HepG2 (cell line): ENCODE data around the gene ATP13A5. TPM values are rescaled to one million over a fixed set of nuclear protein-coding genes. Genes with fewer than 3 reads are reported as not detected.

Source experiments
- ATAC-seq: fragments of 200-7000 bp; cut with Tn5 transposase; 3 replicates; pipeline ENCODE4 v1.9.1; 2020; ENCODE audit warnings: mild to moderate bottlenecking, moderate library complexity
- BruUV-seq: library from RNA; stranded (reverse); fragments of 400-500 nt; replicated peaks from 2 replicates; lab custom pipeline; 2021; lab: Mats Ljungman, UMichigan
- CTCF ChIA-PET: fragments of 300-600 bp; formaldehyde crosslinking; extraction: SDS; loops from one replicate; lab custom pipeline; 2021; ENCODE audit warnings: low total read pairs, inconsistent platforms, low intra/inter-chr PET ratio; lab: Yijun Ruan, JAX
- POLR2A ChIA-PET: fragments of 350-600 bp; sonication (Branson Sonifier 250); formaldehyde crosslinking; loops from one replicate; lab custom pipeline; 2020; ENCODE audit warnings: antibody characterized with exemption, inconsistent platforms; lab: Yijun Ruan, JAX
- DNase-seq: peaks from one replicate; pipeline ENCODE4 v3.0.0-alpha.2; 2015; ENCODE audit warnings: low spot score
- FAIRE-seq: peaks from 3 replicates; lab custom pipeline; 2011; peaks lifted over from hg19 to GRCh38; lab: Jason Lieb, UNC
- H2AFZ ChIP-seq: one replicate; pipeline ENCODE4 v1.6.1; 2011; ENCODE audit warnings: low read length, inconsistent platforms
- H3K27ac ChIP-seq: fragments of 300-600 bp; 3 replicates; pipeline ENCODE4 v1.8.0; 2011; ENCODE audit warnings: mixed run types, mild to moderate bottlenecking, mixed read lengths, low read length, inconsistent platforms; ENCODE audit not compliant: insufficient read depth; ENCODE audit errors: extremely low read length
- H3K27me3 ChIP-seq, 2 experiments: fragments of 200-600 bp in 1 of 2; 2 replicates in 1 of 2; 3 replicates in 1 of 2; pipeline versions ENCODE4 v1.6.0 to v1.8.0; 2011; ENCODE audit warnings: low read length in 2 of 2, mild to moderate bottlenecking in 2 of 2, moderate library complexity in 2 of 2, inconsistent platforms in 1 of 2; ENCODE audit not compliant: insufficient read depth in 2 of 2, control insufficient read depth in 1 of 2
- H3K36me3 ChIP-seq, 2 experiments: fragments of 200-600 bp in 1 of 2; replicated peaks in 1 of 2; 2 replicates in 1 of 2; 3 replicates in 1 of 2; pipeline versions ENCODE4 v1.5.1 to v1.8.0; 2011; ENCODE audit warnings: low read length in 2 of 2, inconsistent platforms in 1 of 2; ENCODE audit not compliant: insufficient read depth in 2 of 2, control insufficient read depth in 1 of 2
- H3K4me1 ChIP-seq: 2 replicates; pipeline ENCODE4 v1.5.1; 2012; ENCODE audit warnings: low read length, inconsistent platforms; ENCODE audit not compliant: insufficient read depth
- H3K4me2 ChIP-seq: 2 replicates; pipeline ENCODE4 v1.6.0; 2011; ENCODE audit warnings: low read depth, low read length, inconsistent platforms
- H3K4me3 ChIP-seq, 3 experiments: fragments of 200-600 bp in 1 of 3; sonication (generic), shearing (Covaris generic) in 1 of 3; replicated peaks in 1 of 3; 2 replicates each; pipeline ENCODE4 v1.5.1; 2011 to 2016; ENCODE audit warnings: low read length in 3 of 3, inconsistent platforms in 2 of 3, low read depth in 2 of 3, mild to moderate bottlenecking in 2 of 3, control low read depth in 1 of 3, mixed read lengths in 1 of 3; ENCODE audit not compliant: insufficient read depth in 1 of 3
- H3K79me2 ChIP-seq: one replicate; pipeline ENCODE4 v1.6.1; 2011; ENCODE audit warnings: low read length, inconsistent platforms; ENCODE audit not compliant: insufficient read depth
- H3K9ac ChIP-seq: 2 replicates; pipeline ENCODE4 v1.6.0; 2011; ENCODE audit warnings: mild to moderate bottlenecking, low read depth, low read length, inconsistent platforms; ENCODE audit not compliant: insufficient read depth
- H3K9me3 ChIP-seq: 2 replicates; pipeline ENCODE4 v1.5.1; 2012; ENCODE audit warnings: mild to moderate bottlenecking, low read length
- H4K20me1 ChIP-seq: 2 replicates; pipeline ENCODE4 v1.6.0; 2011; ENCODE audit warnings: inconsistent platforms, mild to moderate bottlenecking, low read length, moderate library complexity; ENCODE audit not compliant: insufficient read depth
- HNRNPK ChIP-seq: fragments of 200-400 bp; formaldehyde crosslinking; IDR thresholded peaks from 2 replicates; pipeline ENCODE4 v1.6.1; 2018; ENCODE audit warnings: low read length, low read depth, moderate library complexity, mild to moderate bottlenecking; ENCODE audit not compliant: poor library complexity, severe bottlenecking
- MTA1 ChIP-seq: sonication (generic); formaldehyde crosslinking; IDR thresholded peaks from 2 replicates; pipeline ENCODE4 v1.4.0; 2020; ENCODE audit warnings: missing genetic modification reagents, mild to moderate bottlenecking, borderline replicate concordance
- MZF1 ChIP-seq: sonication (generic); formaldehyde crosslinking; IDR thresholded peaks from 2 replicates; pipeline ENCODE4 v1.8.1; 2023; ENCODE audit warnings: mild to moderate bottlenecking, missing genetic modification reagents, borderline replicate concordance
- RXRB ChIP-seq: IDR thresholded peaks from 2 replicates; pipeline ENCODE4 v1.6.1; 2016; ENCODE audit warnings: borderline replicate concordance, missing genetic modification reagents, missing compliant biosample characterization
- ZNF510 ChIP-seq: sonication (generic); formaldehyde crosslinking; IDR thresholded peaks from 2 replicates; pipeline ENCODE4 v1.4.0; 2020; ENCODE audit warnings: low read depth, mild to moderate bottlenecking, missing genetic modification reagents
- ZNF570 ChIP-seq: sonication (generic); formaldehyde crosslinking; IDR thresholded peaks from 2 replicates; pipeline ENCODE4 v1.4.0; 2020; ENCODE audit warnings: mild to moderate bottlenecking, missing genetic modification reagents, borderline replicate concordance
- ZNF660 ChIP-seq: sonication (generic); formaldehyde crosslinking; IDR thresholded peaks from 2 replicates; pipeline ENCODE4 v1.5.1; 2020; ENCODE audit warnings: mild to moderate bottlenecking, low read depth, missing genetic modification reagents, borderline replicate concordance
- ZNF777 ChIP-seq: sonication (generic); formaldehyde crosslinking; IDR thresholded peaks from 2 replicates; pipeline ENCODE4 v1.4.0; 2020; ENCODE audit warnings: missing genetic modification reagents
- ZNF790 ChIP-seq: sonication (generic); formaldehyde crosslinking; IDR thresholded peaks from 2 replicates; pipeline ENCODE4 v1.8.0; 2022; ENCODE audit warnings: missing genetic modification reagents, mild to moderate bottlenecking, borderline replicate concordance
- WGBS: methylation state at CpG from one replicate; pipeline ENCODE4 v1.1.6; 2017; ENCODE audit warnings: low lambda C conversion rate; 5-methylcytosine and 5-hydroxymethylcytosine counted together
- in situ Hi-C: cut with HindIII; loops from 2 replicates; pipeline ENCODE4 v1.10.0; 2017; ENCODE audit warnings: low pct_unique_long_range_greater_than_20kb; ENCODE audit not compliant: extremely low pct_ligation_motif_present
- intact Hi-C: fragments of 100-400 bp; cut with micrococcal nuclease; formaldehyde crosslinking; loops from one replicate; pipeline ENCODE4 v1.10.0; 2022; ENCODE audit not compliant: unreplicated experiment
- polyA plus RNA-seq, 8 experiments: library from polyadenylated mRNA; depleted of rRNA in 3 of 8; stranded (reverse) in 7 of 8; unstranded in 1 of 8; fragments of >200 nt; fragmentation: Illumina TruSeq in 4 of 8; extraction: Trizol in 4 of 8; gene quantifications; 2 replicates each; pipeline versions ENCODE4 v1.2.1 to v1.2.3, GENCODE V29; 2011 to 2016; ENCODE audit warnings: low read depth in 4 of 8, missing spikeins in 1 of 8, mixed read lengths in 1 of 8; ENCODE audit not compliant: insufficient read depth in 1 of 8
- total RNA-seq, 5 experiments: library from RNA; depleted of rRNA; stranded (reverse); fragments of >200 nt; fragmentation: Illumina TruSeq; extraction: Trizol; gene quantifications; 2 replicates each; pipeline ENCODE4 v1.2.3, GENCODE V29; 2016; ENCODE audit warnings: low read depth in 1 of 5
- TF ChIP-seq, protein P1 (sequence below): IDR thresholded peaks from 2 replicates; pipeline ENCODE4 v1.6.1; 2016; ENCODE audit warnings: low read depth, borderline replicate concordance
- TF ChIP-seq, protein P2 (sequence below): fragments of 450-650 bp; IDR thresholded peaks from 2 replicates; pipeline ENCODE4 v1.6.1; 2017; ENCODE audit warnings: mild to moderate bottlenecking
- TF ChIP-seq, protein P3 (sequence below): sonication (generic); formaldehyde crosslinking; IDR thresholded peaks from 2 replicates; pipeline ENCODE4 v1.4.0; 2020; ENCODE audit warnings: mild to moderate bottlenecking, missing genetic modification reagents

Gene ATP13A5
- total and polyA plus RNA-seq, 2 of the 13 experiments (the other 11 are each of a cell fraction or from before 2014, with no cell fraction given): not detected

GRCh38 chr3:193271101-193271840 lies 107.3 kb downstream of the ATP13A5 start:
- H3K4me1 ChIP-seq: no peaks in the 10 kb centered on the region
- intact Hi-C loops: no loop called here
- no peak overlapping the region for H3K27ac ChIP-seq
- H3K9ac ChIP-seq: no peak overlapping the region
- H3K9me3 ChIP-seq: no peaks in the 10 kb centered on the region
- POLR2A ChIA-PET: no interaction called here
- H4K20me1 ChIP-seq: no peaks in the 10 kb centered on the region
- H3K79me2 ChIP-seq: no peaks in the 10 kb centered on the region
- H3K4me3 ChIP-seq: no peak overlapping the region
- no peak for TF ChIP-seq ZNF790 (CRISPR knock-in tag)
- TF ChIP-seq, protein P1, sequence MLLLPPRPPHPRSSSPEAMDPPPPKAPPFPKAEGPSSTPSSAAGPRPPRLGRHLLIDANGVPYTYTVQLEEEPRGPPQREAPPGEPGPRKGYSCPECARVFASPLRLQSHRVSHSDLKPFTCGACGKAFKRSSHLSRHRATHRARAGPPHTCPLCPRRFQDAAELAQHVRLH: no peak
- no peak for TF ChIP-seq ZNF660 (CRISPR knock-in tag)
- TF ChIP-seq ZNF510 (CRISPR knock-in tag): no peak
- TF ChIP-seq, protein P2, sequence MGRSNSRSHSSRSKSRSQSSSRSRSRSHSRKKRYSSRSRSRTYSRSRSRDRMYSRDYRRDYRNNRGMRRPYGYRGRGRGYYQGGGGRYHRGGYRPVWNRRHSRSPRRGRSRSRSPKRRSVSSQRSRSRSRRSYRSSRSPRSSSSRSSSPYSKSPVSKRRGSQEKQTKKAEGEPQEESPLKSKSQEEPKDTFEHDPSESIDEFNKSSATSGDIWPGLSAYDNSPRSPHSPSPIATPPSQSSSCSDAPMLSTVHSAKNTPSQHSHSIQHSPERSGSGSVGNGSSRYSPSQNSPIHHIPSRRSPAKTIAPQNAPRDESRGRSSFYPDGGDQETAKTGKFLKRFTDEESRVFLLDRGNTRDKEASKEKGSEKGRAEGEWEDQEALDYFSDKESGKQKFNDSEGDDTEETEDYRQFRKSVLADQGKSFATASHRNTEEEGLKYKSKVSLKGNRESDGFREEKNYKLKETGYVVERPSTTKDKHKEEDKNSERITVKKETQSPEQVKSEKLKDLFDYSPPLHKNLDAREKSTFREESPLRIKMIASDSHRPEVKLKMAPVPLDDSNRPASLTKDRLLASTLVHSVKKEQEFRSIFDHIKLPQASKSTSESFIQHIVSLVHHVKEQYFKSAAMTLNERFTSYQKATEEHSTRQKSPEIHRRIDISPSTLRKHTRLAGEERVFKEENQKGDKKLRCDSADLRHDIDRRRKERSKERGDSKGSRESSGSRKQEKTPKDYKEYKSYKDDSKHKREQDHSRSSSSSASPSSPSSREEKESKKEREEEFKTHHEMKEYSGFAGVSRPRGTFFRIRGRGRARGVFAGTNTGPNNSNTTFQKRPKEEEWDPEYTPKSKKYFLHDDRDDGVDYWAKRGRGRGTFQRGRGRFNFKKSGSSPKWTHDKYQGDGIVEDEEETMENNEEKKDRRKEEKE: no peak
- TF ChIP-seq RXRB (CRISPR knock-in tag): no peak
- no peak for TF ChIP-seq MTA1 (CRISPR knock-in tag)
- no peak for TF ChIP-seq MZF1
- no peak for TF ChIP-seq ZNF777 (CRISPR knock-in tag)
- TF ChIP-seq HNRNPK: no peak
- TF ChIP-seq, protein P3, sequence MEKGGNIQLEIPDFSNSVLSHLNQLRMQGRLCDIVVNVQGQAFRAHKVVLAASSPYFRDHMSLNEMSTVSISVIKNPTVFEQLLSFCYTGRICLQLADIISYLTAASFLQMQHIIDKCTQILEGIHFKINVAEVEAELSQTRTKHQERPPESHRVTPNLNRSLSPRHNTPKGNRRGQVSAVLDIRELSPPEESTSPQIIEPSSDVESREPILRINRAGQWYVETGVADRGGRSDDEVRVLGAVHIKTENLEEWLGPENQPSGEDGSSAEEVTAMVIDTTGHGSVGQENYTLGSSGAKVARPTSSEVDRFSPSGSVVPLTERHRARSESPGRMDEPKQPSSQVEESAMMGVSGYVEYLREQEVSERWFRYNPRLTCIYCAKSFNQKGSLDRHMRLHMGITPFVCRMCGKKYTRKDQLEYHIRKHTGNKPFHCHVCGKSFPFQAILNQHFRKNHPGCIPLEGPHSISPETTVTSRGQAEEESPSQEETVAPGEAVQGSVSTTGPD (CRISPR knock-in tag): no peak
- TF ChIP-seq ZNF570: no peak
- H2AFZ ChIP-seq: no peak overlapping the region
- CTCF ChIA-PET: no interaction called here
- no peaks in the 10 kb centered on the region for H3K36me3 ChIP-seq
- 29% methylated on average over 3 of the region's 3 CpGs for WGBS
- no peak overlapping the region for H3K4me2 ChIP-seq
- no TSS peak for BruUV-seq
- DNase-seq (no peak), FAIRE-seq (no peak), ATAC-seq (no peak)
- in situ Hi-C loops: no loop called here
- H3K27me3 ChIP-seq: no peaks in the 10 kb centered on the region
